Mesenchymal stem cell (in vitro differentiated cells and primary cell): ENCODE data around the gene KRTAP4-2.

Source experiments
- DNase-seq: peaks from one replicate; pipeline ENCODE4 v3.0.0-alpha.2; 2013
- H2AFZ ChIP-seq: one replicate; pipeline ENCODE4 v1.6.1; 2013; ENCODE audit warnings: low read depth, mild to moderate bottlenecking, control low read depth, inconsistent platforms, low read length, moderate library complexity
- H2AK5ac ChIP-seq: 2 replicates; pipeline ENCODE4 v1.6.1; 2013; ENCODE audit warnings: low read length, moderate library complexity, mild to moderate bottlenecking, inconsistent platforms; ENCODE audit not compliant: severe bottlenecking
- H2BK120ac ChIP-seq: one replicate; pipeline ENCODE4 v1.6.1; 2013; ENCODE audit warnings: low read depth, mild to moderate bottlenecking, inconsistent platforms, low read length, moderate library complexity
- H2BK12ac ChIP-seq, 2 experiments: one replicate each; pipeline ENCODE4 v1.6.1; 2013; ENCODE audit warnings: inconsistent platforms in 2 of 2, low read length in 2 of 2, mild to moderate bottlenecking in 2 of 2, moderate library complexity in 2 of 2, control low read depth in 1 of 2
- H2BK15ac ChIP-seq: one replicate; pipeline ENCODE4 v1.6.1; 2013; ENCODE audit warnings: mild to moderate bottlenecking, low read depth, inconsistent platforms; ENCODE audit not compliant: poor library complexity, severe bottlenecking
- H2BK5ac ChIP-seq: 2 replicates; pipeline ENCODE4 v1.6.1; 2013; ENCODE audit warnings: low read depth, mild to moderate bottlenecking, low read length, control low read depth, inconsistent platforms; ENCODE audit not compliant: poor library complexity, severe bottlenecking
- H3K14ac ChIP-seq, 2 experiments: one replicate each; pipeline ENCODE4 v1.6.1; 2013; ENCODE audit warnings: inconsistent platforms in 2 of 2, low read length in 2 of 2, control low read depth in 1 of 2, mild to moderate bottlenecking in 1 of 2, moderate library complexity in 1 of 2
- H3K18ac ChIP-seq, 2 experiments: one replicate each; pipeline ENCODE4 v1.6.1; 2013; ENCODE audit warnings: inconsistent platforms in 2 of 2, low read length in 2 of 2, control low read depth in 1 of 2, low read depth in 1 of 2, mild to moderate bottlenecking in 1 of 2
- H3K23ac ChIP-seq, 2 experiments: one replicate each; pipeline ENCODE4 v1.6.1; 2013; ENCODE audit warnings: inconsistent platforms in 2 of 2, low read length in 2 of 2, mild to moderate bottlenecking in 2 of 2, moderate library complexity in 2 of 2, control low read depth in 1 of 2
- H3K27ac ChIP-seq: 2 replicates; pipeline ENCODE4 v1.5.1; 2013; ENCODE audit warnings: mild to moderate bottlenecking, moderate library complexity, low read length, control low read depth, inconsistent platforms; ENCODE audit not compliant: poor library complexity, severe bottlenecking
- H3K27me3 ChIP-seq, 2 experiments: 2 replicates each; pipeline versions ENCODE4 v1.6.1 to v1.7.0; 2013; ENCODE audit warnings: low read length in 2 of 2, mild to moderate bottlenecking in 2 of 2, moderate library complexity in 2 of 2, control low read depth in 1 of 2, inconsistent platforms in 1 of 2; ENCODE audit not compliant: control insufficient read depth in 1 of 2, insufficient read depth in 1 of 2
- H3K36me3 ChIP-seq, 2 experiments: 2 replicates each; pipeline versions ENCODE4 v1.6.1 to v1.7.0; 2013; ENCODE audit warnings: low read length in 2 of 2, control low read depth in 1 of 2, inconsistent platforms in 1 of 2, low read depth in 1 of 2, mild to moderate bottlenecking in 1 of 2; ENCODE audit not compliant: insufficient read depth in 2 of 2, control insufficient read depth in 1 of 2
- H3K4ac ChIP-seq, 2 experiments: one replicate each; pipeline ENCODE4 v1.6.1; 2013; ENCODE audit warnings: inconsistent platforms in 2 of 2, low read length in 2 of 2, mild to moderate bottlenecking in 2 of 2, moderate library complexity in 2 of 2, control low read depth in 1 of 2, low read depth in 1 of 2
- H3K4me1 ChIP-seq: 2 replicates; pipeline ENCODE4 v1.6.1; 2013; ENCODE audit warnings: low read depth, low read length, control low read depth; ENCODE audit not compliant: control insufficient read depth, insufficient read depth
- H3K4me2 ChIP-seq: 2 replicates; pipeline ENCODE4 v1.6.1; 2013; ENCODE audit warnings: low read length, mild to moderate bottlenecking, inconsistent platforms; ENCODE audit not compliant: poor library complexity, severe bottlenecking
- H3K4me3 ChIP-seq, 2 experiments: 2 replicates each; pipeline versions ENCODE4 v1.5.1 to v1.7.0; 2013; ENCODE audit warnings: low read length in 2 of 2, mild to moderate bottlenecking in 2 of 2, control low read depth in 1 of 2, low read depth in 1 of 2; ENCODE audit not compliant: insufficient read depth in 1 of 2
- H3K79me1 ChIP-seq: replicated peaks from 2 replicates; pipeline ENCODE4 v1.6.1; 2013; ENCODE audit warnings: mild to moderate bottlenecking, control low read depth, low read length, inconsistent platforms; ENCODE audit not compliant: poor library complexity, severe bottlenecking
- H3K9ac ChIP-seq: 2 replicates; pipeline ENCODE4 v1.7.0; 2013; ENCODE audit warnings: mild to moderate bottlenecking, low read length, moderate library complexity
- H3K9me3 ChIP-seq: 2 replicates; pipeline ENCODE4 v1.7.0; 2013; ENCODE audit warnings: mild to moderate bottlenecking, low read length; ENCODE audit not compliant: control insufficient read depth
- H4K8ac ChIP-seq: one replicate; pipeline ENCODE4 v1.6.1; 2013; ENCODE audit warnings: inconsistent platforms, mild to moderate bottlenecking, low read length, moderate library complexity
- H4K91ac ChIP-seq: one replicate; pipeline ENCODE4 v1.6.1; 2013; ENCODE audit warnings: mild to moderate bottlenecking, low read length, inconsistent platforms
- WGBS: methylation state at CpG from one replicate; pipeline ENCODE4 v1.1.7; 2013; ENCODE audit warnings: mixed read lengths; 5-methylcytosine and 5-hydroxymethylcytosine counted together

Gene KRTAP4-2

GRCh38 chr17:41215681-41216080, 37.7 kb upstream of the KRTAP4-2 start:
- H3K14ac ChIP-seq: no peak overlapping the region
- WGBS: no CpG with 5 or more reads among the region's 1 CpG

GRCh38 chr17:41212524-41213169, 34.6 kb upstream of the KRTAP4-2 start:
- no peak for DNase-seq

More at GRCh38 chr17:41215681-41216080, 37.7 kb upstream of the KRTAP4-2 start:
- Histone ChIP-seq H2BK12ac (no peak overlapping the region), H3K4me1 (peaks cover 7% of the 10 kb centered on the region), H2BK15ac (no peak overlapping the region), H3K4me2 (no peak overlapping the region), H2BK5ac (no peak overlapping the region), H2AFZ (no peak overlapping the region), H3K18ac (no peak overlapping the region), H3K4me3 (no peak overlapping the region), H3K9ac (no peak overlapping the region), H3K27me3 (peaks cover 0 to 4% of the 10 kb centered on the region in 2 experiments), H3K27ac (no peak overlapping the region), H4K91ac (no peak overlapping the region), H2BK120ac (no peak overlapping the region), H3K36me3 (no peaks in the 10 kb centered on the region), H3K9me3 (no peaks in the 10 kb centered on the region), H4K8ac (no peak overlapping the region), H2AK5ac (no peak overlapping the region), H3K23ac (no peak overlapping the region), H3K4ac (no peak overlapping the region), H3K79me1 (no peaks in the 10 kb centered on the region)
- DNase-seq: no peak

GRCh38 chr17:41211845-41212466, 33.9 kb upstream of the KRTAP4-2 start:
- Histone ChIP-seq H2AK5ac (no peak overlapping the region), H4K91ac (no peak overlapping the region), H3K36me3 (no peaks in the 10 kb centered on the region), H2BK5ac (no peak overlapping the region), H3K14ac (no peak overlapping the region), H3K4me3 (no peak overlapping the region), H3K4ac (no peak overlapping the region), H3K23ac (no peak overlapping the region), H3K27me3 (peaks cover 0 to 2% of the 10 kb centered on the region in 2 experiments), H2BK12ac (no peak overlapping the region), H2BK120ac (no peak overlapping the region), H3K4me1 (peaks cover 7% of the 10 kb centered on the region), H3K79me1 (no peaks in the 10 kb centered on the region), H3K27ac (no peak overlapping the region), H2BK15ac (no peak overlapping the region), H2AFZ (no peak overlapping the region), H4K8ac (no peak overlapping the region), H3K9ac (no peak overlapping the region), H3K9me3 (no peaks in the 10 kb centered on the region), H3K18ac (no peak overlapping the region), H3K4me2 (no peak overlapping the region)
- 74% methylated on average over 1 of the region's 1 CpG for WGBS
- no peak for DNase-seq

More at GRCh38 chr17:41212524-41213169, 34.6 kb upstream of the KRTAP4-2 start:
- peaks cover 7% of the 10 kb centered on the region for H3K4me1 ChIP-seq
- no peak overlapping the region for H4K91ac ChIP-seq
- H2AFZ ChIP-seq: no peak overlapping the region
- no peaks in the 10 kb centered on the region for H3K36me3 ChIP-seq
- H3K4me3 ChIP-seq: no peak overlapping the region
- H3K14ac ChIP-seq: no peak overlapping the region
- no peak overlapping the region for H2BK5ac ChIP-seq
- H4K8ac ChIP-seq: no peak overlapping the region
- no peaks in the 10 kb centered on the region for H3K79me1 ChIP-seq
- no peak overlapping the region for H3K23ac ChIP-seq
- no peak overlapping the region for H3K27ac ChIP-seq
- H2BK120ac ChIP-seq: no peak overlapping the region
- H3K9ac ChIP-seq: no peak overlapping the region
- no peaks in the 10 kb centered on the region for H3K9me3 ChIP-seq
- WGBS: 78% methylated on average over 7 of the region's 7 CpGs
- no peak overlapping the region for H3K4me2 ChIP-seq
- H3K18ac ChIP-seq: no peak overlapping the region
- H2BK12ac ChIP-seq: no peak overlapping the region
- H3K27me3 ChIP-seq: peaks cover 0 to 4% of the 10 kb centered on the region in 2 experiments
- H2AK5ac ChIP-seq: no peak overlapping the region
- no peak overlapping the region for H2BK15ac ChIP-seq
- no peak overlapping the region for H3K4ac ChIP-seq

GRCh38 chr17:41199421-41200078, 21.5 kb upstream of the KRTAP4-2 start:
- H2BK12ac ChIP-seq: no peak overlapping the region
- no peak overlapping the region for H3K27ac ChIP-seq
- H2AFZ ChIP-seq: no peak overlapping the region
- no peak overlapping the region for H3K4me2 ChIP-seq
- 53% methylated on average over 3 of the region's 5 CpGs for WGBS
- H2BK15ac ChIP-seq: no peak overlapping the region
- no peaks in the 10 kb centered on the region for H3K4me1 ChIP-seq
- H3K9me3 ChIP-seq: peaks cover 7% of the 10 kb centered on the region
- no peak overlapping the region for H4K8ac ChIP-seq
- no peak overlapping the region for H3K4me3 ChIP-seq
- no peak overlapping the region for H3K9ac ChIP-seq
- no peaks in the 10 kb centered on the region for H3K36me3 ChIP-seq
- H4K91ac ChIP-seq: no peak overlapping the region
- DNase-seq: no peak
- H3K18ac ChIP-seq: no peak overlapping the region
- no peak overlapping the region for H3K14ac ChIP-seq
- no peaks in the 10 kb centered on the region for H3K79me1 ChIP-seq
- H2BK120ac ChIP-seq: no peak overlapping the region
- H3K4ac ChIP-seq: no peak overlapping the region
- no peak overlapping the region for H3K23ac ChIP-seq
- no peak overlapping the region for H2AK5ac ChIP-seq
- no peaks in the 10 kb centered on the region for H3K27me3 ChIP-seq
- no peak overlapping the region for H2BK5ac ChIP-seq
